Gastroesophageal sphincter (tissue), 4 donors: ENCODE data around the gene MTCH2. TPM values are rescaled to one million over a fixed set of nuclear protein-coding genes. Genes with fewer than 3 reads are reported as not detected.

Experiments
- ATAC-seq: fragments of 150-250 bp; one replicate; pipeline ENCODE4 v1.9.1; 2016; ENCODE audit warnings: mild to moderate bottlenecking, moderate library complexity
- H3K27ac ChIP-seq, 4 donors: fragments of 200-600 bp; sonication (generic) in 3 of 4; 1 replicate in 3 of 4; 2 replicates in 1 of 4; pipeline ENCODE4 v1.5.1; 2016 to 2019
- H3K27me3 ChIP-seq: fragments of 200-600 bp; sonication (generic); one replicate; pipeline ENCODE4 v1.5.1; 2019
- H3K36me3 ChIP-seq, 2 donors: fragments of 200-600 bp; sonication (generic); one replicate each; pipeline ENCODE4 v1.5.1; 2019; ENCODE audit warnings: control low read depth in 1 of 2
- H3K4me1 ChIP-seq, 3 donors: fragments of 200-600 bp; sonication (generic); 1 replicate in 2 of 3; 2 replicates in 1 of 3; pipeline ENCODE4 v1.5.1; 2016 to 2019; ENCODE audit warnings: control low read depth in 2 of 3
- H3K4me3 ChIP-seq, 2 donors: fragments of 200-600 bp; sonication (generic); one replicate each; pipeline ENCODE4 v1.5.1; 2019; ENCODE audit warnings: mild to moderate bottlenecking in 1 of 2, moderate library complexity in 1 of 2
- H3K9me3 ChIP-seq, 3 donors: fragments of 200-600 bp; sonication (generic); one replicate each; pipeline ENCODE4 v1.5.1; 2017 to 2019; ENCODE audit warnings: control low read depth in 2 of 3
- CTCF ChIP-seq, 4 experiments: fragments of 200-600 bp in 2 of 4; fragments of 450-650 bp in 2 of 4; sonication (generic) in 1 of 4; IDR thresholded peaks; one replicate each; pipeline ENCODE4 v1.5.1; 2017 to 2019; ENCODE audit warnings: antibody characterized with exemption in 4 of 4, mild to moderate bottlenecking in 2 of 4, moderate library complexity in 2 of 4
- EP300 ChIP-seq: sonication (generic); formaldehyde crosslinking; IDR thresholded peaks from one replicate; pipeline ENCODE4 v1.6.1; 2017; ENCODE audit warnings: antibody characterized with exemption, mild to moderate bottlenecking
- POLR2A ChIP-seq, 2 donors: fragments of 450-650 bp; IDR thresholded peaks; one replicate each; pipeline ENCODE4 v1.6.1; 2017; ENCODE audit warnings: antibody characterized with exemption in 2 of 2, mild to moderate bottlenecking in 2 of 2, moderate library complexity in 1 of 2
- POLR2AphosphoS5 ChIP-seq: sonication (generic); formaldehyde crosslinking; IDR thresholded peaks from one replicate; pipeline ENCODE4 v1.6.1; 2017; ENCODE audit warnings: antibody characterized with exemption
- WGBS, 2 donors: methylation state at CpG; one replicate each; pipeline ENCODE4 v1.1.5; 2018; ENCODE audit warnings: low coverage in 1 of 2; 5-methylcytosine and 5-hydroxymethylcytosine counted together
- total RNA-seq, 4 donors: library from RNA; depleted of rRNA; stranded (reverse); fragments of >200 nt; gene quantifications; one replicate each; pipeline ENCODE4 v1.1.0, GENCODE V29; 2016

The MTCH2 gene
- total RNA-seq, 4 donors from 2014 or later: 34.5 to 66.2 (median 40.0) TPM

- H3K9me3 ChIP-seq: peaks cover 0 to 4% (median 0%) of the 10 kb centered on the region in 3 donors
- TF ChIP-seq EP300 (no peak), CTCF (IDR thresholded peaks at IDR 0.05) (no peak), POLR2AphosphoS5 (no peak), POLR2A (IDR thresholded peaks at IDR 0.05) (no peak)
- ATAC-seq: no peak
- H3K27ac ChIP-seq: no peak overlapping the region
- H3K36me3 ChIP-seq: no peaks in the 10 kb centered on the region
- WGBS, 2 donors: 63% methylated on average over 3 of the region's 7 CpGs; no CpG with 5 or more reads in 1 of the 2 donors
- H3K27me3 ChIP-seq: peaks cover 53% of the 10 kb centered on the region
- H3K4me3 ChIP-seq: no peak overlapping the region
- H3K4me1 ChIP-seq: peaks cover 0 to 20% (median 11%) of the 10 kb centered on the region in 3 donors
Measured at GRCh38 chr11:47595029-47595428, 47.3 kb downstream of the MTCH2 start.

- TF ChIP-seq EP300: no peak
- TF ChIP-seq POLR2AphosphoS5: no peak
- TF ChIP-seq POLR2A (IDR thresholded peaks at IDR 0.05): no peak
- no peak for TF ChIP-seq CTCF (IDR thresholded peaks at IDR 0.05)
- WGBS, 2 donors: 5% methylated on average over 8 of the region's 48 CpGs; no CpG with 5 or more reads in 1 of the 2 donors
- H3K27ac ChIP-seq: no peak within 1 kb of the TSS
- H3K4me3 ChIP-seq: peak within 1 kb of the TSS in 1 of 2 donors; percentile 42
- H3K36me3 ChIP-seq: no peaks in the 10 kb centered on the region
- H3K4me1 ChIP-seq: peaks cover 0 to 28% (median 11%) of the 10 kb centered on the region in 3 donors
- peaks cover 62% of the 10 kb centered on the region for H3K27me3 ChIP-seq
- peaks cover 0 to 4% (median 0%) of the 10 kb centered on the region in 3 donors for H3K9me3 ChIP-seq
- ATAC-seq: no peak
Measured at GRCh38 chr11:47593934-47594855, 48.2 kb downstream of the MTCH2 start, which contains the start of gene C1QTNF4. TSS of gene C1QTNF4 (minus strand) at chr11:47594411. CDS start at chr11:47590810, 3,601 bp downstream.

GRCh38 chr11:47593492-47593933, 48.8 kb downstream of the MTCH2 start:
- peaks cover 0 to 33% (median 11%) of the 10 kb centered on the region in 3 donors for H3K4me1 ChIP-seq
- ATAC-seq: no peak
- no peak for TF ChIP-seq POLR2A (IDR thresholded peaks at IDR 0.05)
- TF ChIP-seq POLR2AphosphoS5: no peak
- TF ChIP-seq CTCF (IDR thresholded peaks at IDR 0.05): no peak
- TF ChIP-seq EP300: no peak
- no peak overlapping the region for H3K27ac ChIP-seq
- peak overlapping the region in 1 of 2 donors; percentile 42 for H3K4me3 ChIP-seq
- H3K36me3 ChIP-seq: no peaks in the 10 kb centered on the region
- peaks cover 66% of the 10 kb centered on the region for H3K27me3 ChIP-seq
- H3K9me3 ChIP-seq: peaks cover 0 to 4% (median 0%) of the 10 kb centered on the region in 3 donors
- WGBS, 2 donors: 11 to 14% methylated on average over 1 to 4 of the region's 6 CpGs

- 83 to 100% methylated on average over 1 of the region's 2 CpGs for WGBS, 2 donors
- H3K4me1 ChIP-seq: peaks cover 0 to 33% (median 11%) of the 10 kb centered on the region in 3 donors
- H3K4me3 ChIP-seq: no peak overlapping the region
- H3K36me3 ChIP-seq: no peaks in the 10 kb centered on the region
- H3K27me3 ChIP-seq: peaks cover 66% of the 10 kb centered on the region
- TF ChIP-seq CTCF (IDR thresholded peaks at IDR 0.05) (no peak), POLR2AphosphoS5 (no peak), EP300 (no peak), POLR2A (IDR thresholded peaks at IDR 0.05) (no peak)
- H3K9me3 ChIP-seq: peaks cover 0 to 4% (median 0%) of the 10 kb centered on the region in 3 donors
- no peak for ATAC-seq
- no peak overlapping the region for H3K27ac ChIP-seq
Measured at GRCh38 chr11:47592970-47593369, 49.4 kb downstream of the MTCH2 start.
